ENCODE results near the gene PLK5.
"Not testable (repeated sequence)": the region's sequence is repeated elsewhere in the genome, so short reads cannot be mapped to it uniquely, and the experiment has no call there.

The PLK5 gene

DNA sequence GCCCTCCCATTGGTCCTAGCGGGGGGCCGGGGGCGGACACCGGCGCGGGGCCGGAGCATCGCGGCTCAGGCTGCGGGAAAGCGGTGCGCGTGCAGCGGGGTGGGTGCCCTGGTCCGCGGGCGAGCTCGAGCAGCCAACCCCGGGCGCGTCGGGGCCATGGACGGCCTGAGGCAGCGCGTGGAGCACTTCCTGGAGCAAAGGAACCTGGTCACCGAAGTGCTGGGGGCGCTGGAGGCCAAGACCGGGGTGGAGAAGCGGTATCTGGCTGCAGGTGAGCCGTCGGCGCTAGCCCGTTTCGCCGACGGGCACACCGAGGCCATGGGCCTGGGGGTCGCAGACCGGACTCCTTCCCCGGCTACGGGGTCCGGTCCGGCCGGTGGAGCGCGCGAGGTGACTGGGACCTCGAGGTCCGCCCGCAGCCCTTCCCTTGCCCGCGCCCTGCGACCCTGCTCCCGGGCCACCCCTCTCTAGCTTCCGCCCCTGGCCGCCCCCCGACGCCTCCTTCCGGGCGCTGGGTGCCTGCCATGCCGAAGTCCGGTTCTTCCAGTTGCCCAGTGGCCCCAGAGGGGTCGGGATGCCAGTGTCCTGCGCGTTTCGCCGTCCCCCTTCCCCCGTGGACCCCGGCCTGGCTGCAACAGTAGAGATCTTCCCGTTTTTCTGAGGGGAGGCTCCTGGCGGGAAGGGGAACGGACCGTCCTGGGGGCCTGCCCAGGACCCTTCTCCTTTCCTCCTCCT, 32.6 kb upstream of the PLK5 start, which contains the start of gene REEP6:
Gene REEP6 (plus strand): TSS at position 68 of the 735 bp plus-strand sequence. CDS start 89 bp downstream, at position 157.
- DNase-seq (ENCODE audit: low spot score) = no peak

DNA sequence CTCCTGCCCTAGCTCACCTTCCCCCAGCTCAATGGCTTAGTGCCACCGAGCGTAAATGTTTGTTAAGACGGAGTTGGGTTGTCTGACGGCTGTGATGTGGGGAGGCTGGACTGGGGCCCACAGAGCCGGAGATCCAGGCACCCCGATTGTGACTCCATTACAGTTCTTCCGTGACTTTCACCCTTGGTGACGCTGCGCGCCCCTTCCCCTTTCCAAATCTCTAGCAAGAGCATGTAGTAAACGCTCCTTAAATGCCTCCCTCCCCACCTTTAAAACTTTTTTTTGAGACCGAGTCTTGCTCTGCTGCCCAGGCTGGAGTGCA, 32.1 kb upstream of the PLK5 start:
- DNase-seq (ENCODE audit: low spot score) = no peak

DNA sequence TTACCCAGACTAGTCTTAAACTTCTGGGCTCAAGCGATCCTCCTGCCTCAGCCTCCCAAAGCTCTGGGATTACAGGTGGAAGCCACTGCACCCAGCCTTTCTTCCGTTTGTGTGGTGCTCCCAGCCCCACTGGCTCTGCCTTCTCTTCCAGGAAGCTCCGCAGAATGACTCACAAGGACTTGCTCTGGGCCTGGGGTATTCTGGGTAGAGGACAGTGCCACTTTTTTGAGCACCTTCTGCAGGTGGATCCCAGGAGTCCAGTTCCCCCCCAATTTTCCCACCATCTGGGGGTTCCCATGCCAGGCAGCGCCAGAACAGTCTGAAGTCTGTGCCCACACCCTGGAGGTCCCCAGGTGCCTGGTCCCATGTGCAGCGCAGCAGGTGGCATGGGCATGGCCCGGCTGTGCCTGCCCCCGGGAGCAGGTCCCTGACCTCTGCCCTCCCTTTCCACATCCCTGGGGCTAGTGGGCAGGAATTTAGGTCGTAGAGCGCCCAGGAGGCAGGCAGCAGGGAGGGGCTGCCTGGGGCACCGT, 31.3 kb upstream of the PLK5 start:
- no peak for DNase-seq (ENCODE audit: low spot score)

DNA sequence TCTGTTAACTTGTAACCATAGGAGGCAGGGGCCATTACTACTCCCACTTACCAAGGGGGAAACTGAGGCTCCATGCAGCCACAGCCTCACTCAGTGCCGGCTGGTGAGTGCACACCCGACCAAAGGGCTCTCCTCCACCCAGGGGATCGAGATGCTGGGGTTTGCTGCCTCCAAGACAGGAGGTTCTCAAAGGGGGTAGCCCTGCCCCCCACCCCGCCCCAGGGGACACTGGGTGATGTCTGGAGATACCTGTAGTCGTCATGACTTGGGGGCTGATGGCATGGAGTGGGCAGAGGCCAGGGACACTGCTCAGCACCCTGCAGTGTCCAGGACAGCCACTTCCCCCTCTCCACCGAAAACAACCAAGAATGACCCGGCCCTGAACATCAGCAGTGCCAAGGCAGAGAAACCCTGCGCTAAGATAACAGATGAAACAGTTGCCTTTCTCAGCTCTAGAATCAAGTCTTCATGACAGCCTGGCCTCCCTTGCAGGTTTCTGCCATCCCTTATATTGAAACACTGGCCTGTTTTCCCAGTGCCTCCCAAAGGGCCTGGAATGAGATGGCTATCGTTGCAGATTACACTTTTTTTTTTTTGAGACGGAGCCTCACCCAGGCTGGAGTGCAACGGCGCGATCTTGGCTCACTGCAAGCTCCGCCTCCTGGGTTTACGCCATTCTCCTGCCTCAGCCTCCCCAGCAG, 29.6 kb upstream of the PLK5 start:
- no peak for DNase-seq (ENCODE audit: low spot score)

DNA sequence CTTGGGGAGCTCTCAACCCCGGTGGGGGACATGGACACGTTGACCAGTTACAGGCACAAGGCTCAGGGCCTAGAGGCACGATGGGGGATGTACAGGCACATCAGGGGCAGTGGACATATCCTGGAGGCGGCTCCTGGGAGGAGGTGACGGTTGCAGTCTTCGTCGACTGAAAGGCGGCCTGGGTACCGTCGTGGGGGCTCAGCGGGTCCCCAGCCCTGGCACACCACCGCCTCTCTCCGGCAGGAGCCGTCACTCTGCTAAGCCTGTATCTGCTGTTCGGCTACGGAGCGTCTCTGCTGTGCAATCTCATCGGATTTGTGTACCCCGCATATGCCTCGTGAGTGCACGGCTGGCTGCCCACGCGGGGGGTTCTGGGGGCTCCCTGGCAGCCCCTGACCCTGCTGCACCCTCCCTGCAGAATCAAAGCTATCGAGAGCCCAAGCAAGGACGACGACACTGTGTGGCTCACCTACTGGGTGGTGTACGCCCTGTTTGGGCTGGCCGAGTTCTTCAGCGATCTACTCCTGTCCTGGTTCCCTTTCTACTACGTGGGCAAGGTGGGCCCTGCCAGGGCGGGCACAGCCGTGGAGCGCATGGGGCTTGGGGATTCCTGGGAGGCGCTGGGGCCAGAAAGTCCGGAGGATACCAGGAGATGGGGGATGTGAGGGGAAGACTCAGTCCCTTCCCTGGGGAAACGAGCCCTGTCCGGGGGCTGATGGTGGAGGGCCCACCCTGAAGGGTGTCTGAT, 28.7 kb upstream of the PLK5 start:
- DNase-seq (ENCODE audit: low spot score) = no peak

DNA sequence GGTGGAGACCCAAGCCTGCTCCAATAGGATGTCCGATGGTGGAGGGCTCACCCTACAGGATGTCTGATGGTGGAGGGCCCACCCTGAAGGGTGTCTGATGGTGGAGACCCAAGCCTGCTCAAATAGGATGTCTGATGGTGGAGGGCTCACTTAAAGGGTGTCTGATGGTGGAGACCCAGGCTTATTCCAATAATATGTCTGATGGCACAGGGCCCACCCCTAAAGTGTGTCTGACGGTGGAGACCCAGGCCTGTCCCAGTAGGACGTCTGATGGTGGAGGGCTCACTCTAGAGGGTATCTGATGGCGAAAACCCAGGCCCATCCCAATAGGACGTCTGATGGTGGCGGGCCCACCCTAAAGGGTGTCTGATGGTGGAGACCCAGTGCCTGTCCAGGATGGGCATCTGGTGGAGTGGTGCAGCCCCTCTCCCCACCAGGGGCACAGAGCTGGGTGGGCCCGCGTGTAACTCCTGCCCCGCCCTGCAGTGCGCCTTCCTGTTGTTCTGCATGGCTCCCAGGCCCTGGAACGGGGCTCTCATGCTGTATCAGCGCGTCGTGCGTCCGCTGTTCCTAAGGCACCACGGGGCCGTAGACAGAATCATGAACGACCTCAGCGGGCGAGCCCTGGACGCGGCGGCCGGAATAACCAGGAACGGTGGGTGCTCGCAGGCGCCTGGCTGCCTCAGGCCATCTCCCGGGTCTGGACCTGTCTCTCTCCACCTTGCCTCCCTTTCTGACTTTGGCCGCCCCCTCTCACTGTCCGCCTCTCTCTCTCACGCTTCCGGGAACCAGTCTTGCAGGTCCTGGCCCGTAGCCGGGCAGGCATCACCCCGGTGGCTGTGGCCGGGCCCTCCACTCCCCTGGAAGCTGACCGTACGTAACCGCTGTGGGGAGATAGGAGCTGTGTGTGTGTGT, 27.8 kb upstream of the PLK5 start:
- DNase-seq (ENCODE audit: low spot score) = no peak

DNA sequence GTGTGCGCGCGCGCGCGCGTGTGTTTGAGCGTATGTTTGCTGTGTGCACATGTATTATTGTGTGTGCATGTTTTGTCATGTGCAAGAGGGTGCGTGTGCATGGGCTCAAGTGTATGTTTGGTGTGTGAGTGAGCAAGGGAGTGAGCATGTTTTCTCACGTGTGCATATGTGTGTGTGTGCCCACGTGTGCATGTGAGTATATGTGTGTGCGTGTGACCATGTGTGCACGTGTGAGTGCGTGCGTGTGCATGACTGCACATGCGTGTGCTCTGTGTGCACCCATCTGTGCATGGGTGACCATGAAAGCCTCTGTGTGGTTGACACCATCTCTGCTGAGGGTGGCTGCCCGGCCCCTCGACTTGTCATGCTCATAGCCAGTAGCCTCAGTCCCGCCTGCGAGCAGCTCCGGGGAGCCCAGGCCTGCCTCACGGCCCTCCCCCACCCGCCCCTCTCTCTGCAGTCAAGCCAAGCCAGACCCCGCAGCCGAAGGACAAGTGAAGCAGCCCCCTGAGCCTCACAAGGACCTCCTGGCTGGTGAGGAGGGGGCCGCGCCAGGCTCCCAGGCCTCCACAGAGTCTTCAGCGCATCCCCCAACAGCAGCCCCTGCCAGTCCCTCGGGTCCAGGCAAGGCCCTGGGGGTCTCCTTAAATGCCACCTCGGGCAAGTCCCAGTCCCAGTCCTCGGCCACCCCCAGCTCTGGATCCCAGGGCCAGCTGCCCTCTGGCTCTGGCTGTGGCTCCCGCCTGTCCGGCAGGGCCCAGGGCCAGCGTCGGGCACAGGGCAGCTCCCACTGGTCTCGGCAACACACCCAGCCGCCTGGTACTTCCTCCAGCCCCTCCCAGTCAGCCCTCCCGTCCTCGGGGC, 26.9 kb upstream of the PLK5 start:
- DNase-seq (ENCODE audit: low spot score) = no peak

DNA sequence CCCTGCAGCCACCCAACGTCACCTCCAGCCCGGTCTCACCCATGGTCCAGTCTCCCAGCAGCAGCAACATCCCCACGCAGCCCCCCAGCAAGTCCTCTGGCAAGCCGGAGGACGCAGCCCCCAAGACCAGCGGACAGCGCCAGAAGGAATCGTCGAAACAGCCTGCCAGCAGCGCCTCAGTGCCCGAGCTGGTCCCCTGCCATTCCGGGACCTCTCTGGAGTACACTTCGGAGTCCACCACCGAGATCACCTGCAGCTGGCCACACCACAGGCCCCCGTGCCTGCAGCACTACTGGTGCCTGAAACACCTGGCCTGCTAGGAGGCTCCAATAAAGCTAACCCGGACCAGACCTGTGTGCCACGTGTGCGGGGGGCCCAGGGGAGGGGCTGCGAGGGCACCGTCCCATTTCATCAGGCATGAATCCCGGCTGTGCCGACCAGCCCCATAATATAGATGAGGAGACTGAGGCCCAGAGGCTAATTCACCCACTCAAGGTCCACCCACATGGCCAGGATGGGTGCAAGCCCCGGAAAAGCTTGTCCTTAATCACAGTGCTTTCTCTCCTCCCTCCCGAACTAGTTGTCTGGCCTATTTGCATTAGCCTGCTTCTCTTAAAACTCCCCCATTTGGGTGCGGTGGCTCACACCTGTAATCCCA, 26.2 kb upstream of the PLK5 start:
- DNase-seq (ENCODE audit: low spot score) = no peak

DNA sequence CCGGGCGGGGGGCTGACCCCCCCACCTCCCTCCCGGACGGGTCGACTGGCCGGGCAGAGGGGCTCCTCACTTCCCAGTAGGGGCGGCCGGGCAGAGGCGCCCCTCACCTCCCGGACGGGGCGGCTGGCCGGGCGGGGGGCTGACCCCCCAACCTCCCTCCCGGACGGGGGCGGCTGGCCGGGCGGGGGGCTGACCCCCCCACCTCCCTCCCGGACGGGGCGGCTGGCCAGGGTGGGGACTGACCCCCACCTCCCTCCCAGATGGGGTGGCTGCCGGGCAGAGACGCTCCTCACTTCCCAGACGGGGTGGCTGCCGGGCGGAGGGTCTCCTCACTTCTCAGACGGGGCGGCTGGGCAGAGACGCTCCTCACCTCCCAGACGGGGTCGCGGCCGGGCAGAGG, 24.6 kb upstream of the PLK5 start:
- not testable (repeated sequence) for DNase-seq (ENCODE audit: low spot score)

DNA sequence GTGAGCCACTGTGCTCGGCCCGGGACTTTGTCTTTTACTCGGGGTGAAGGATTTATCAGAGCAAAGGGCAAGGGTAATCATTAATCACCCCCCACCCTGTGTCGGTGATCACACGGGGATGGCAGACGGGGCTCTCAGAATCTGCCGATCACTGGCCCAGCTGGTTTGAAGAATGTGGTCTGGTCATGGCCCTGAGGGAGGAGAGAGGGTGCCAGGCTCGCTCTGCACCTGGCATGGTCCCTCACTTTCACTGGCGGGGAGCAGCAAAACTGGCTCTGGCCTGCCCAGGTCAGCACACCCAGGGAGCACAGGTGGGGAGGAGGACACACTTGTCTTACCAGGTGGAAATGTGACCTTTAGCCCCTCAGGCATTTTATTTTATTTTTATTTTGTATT, 22.7 kb upstream of the PLK5 start:
- DNase-seq (ENCODE audit: low spot score) = no peak

DNA sequence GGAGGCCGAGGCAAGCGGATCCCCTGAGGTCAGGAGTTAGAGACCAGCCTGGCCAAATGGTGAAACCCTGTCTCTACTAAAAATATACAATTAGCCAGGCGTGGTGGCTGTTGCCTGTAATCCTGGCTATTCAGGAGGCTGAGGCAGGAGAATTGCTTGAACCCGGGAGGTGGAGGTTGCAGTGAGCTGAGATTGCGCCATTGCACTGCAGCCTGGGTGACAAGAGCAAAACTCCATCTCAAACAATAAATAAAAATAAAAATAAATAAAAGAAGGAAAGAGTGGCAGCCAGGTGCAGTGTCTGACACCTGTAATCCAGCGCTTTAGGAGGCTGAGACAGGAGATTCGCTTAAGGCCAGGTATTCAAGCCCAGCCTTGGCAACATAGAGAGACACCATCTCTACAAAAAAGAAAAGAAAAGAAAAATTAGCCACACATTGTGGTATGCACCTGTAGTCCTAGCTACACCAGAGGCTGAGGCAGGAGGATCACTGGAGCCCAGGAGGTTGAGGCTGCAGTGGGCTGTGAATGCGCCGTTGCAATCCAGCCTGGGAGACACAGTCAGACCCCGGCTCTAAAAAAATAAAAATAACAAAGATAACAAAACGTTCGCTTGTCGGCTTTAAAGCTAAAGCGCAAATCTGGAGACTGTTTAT, 21.3 kb upstream of the PLK5 start:
- DNase-seq (ENCODE audit: low spot score) = no peak

DNA sequence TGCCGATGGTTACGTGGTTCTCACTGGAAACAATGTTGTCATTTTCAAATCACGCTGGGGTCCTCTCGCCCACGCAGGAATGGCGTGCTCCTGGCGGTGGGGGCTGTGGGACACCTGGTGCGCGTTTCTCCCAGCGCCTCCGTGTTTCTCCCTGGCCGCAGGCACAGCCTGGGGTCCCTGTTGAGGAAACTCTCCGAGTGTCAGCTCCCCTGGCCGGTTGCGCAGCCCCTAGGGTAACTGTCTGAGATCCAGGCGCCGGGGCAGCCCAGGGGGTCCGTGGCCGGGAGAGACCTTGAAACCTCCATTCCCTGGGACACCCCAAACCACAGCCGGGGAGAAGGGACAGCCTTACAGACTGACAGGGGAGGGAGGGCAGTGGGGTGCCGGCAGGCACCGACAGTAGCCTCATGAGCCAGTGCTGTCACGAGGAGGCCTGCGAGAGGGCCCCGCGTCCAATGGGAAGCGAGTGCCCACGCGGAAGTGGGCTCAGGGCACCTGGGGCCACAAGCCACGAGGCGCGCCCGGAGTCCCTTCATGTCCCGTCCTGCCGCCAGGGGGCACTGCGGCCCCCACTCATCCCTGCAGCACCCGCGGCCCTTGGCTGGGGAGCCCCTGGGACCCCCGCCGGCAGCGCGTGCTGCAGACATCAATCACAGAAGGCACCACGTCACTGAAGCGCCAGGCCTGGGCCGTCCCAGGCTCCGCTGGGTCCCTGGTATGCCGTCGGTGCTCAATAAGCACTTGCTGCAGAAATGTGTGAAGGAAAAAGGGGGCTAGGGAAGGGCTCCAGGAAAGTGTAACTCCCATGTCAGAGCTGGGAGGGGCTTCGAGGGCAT, 20.6 kb upstream of the PLK5 start:
- no peak for DNase-seq (ENCODE audit: low spot score)

DNA sequence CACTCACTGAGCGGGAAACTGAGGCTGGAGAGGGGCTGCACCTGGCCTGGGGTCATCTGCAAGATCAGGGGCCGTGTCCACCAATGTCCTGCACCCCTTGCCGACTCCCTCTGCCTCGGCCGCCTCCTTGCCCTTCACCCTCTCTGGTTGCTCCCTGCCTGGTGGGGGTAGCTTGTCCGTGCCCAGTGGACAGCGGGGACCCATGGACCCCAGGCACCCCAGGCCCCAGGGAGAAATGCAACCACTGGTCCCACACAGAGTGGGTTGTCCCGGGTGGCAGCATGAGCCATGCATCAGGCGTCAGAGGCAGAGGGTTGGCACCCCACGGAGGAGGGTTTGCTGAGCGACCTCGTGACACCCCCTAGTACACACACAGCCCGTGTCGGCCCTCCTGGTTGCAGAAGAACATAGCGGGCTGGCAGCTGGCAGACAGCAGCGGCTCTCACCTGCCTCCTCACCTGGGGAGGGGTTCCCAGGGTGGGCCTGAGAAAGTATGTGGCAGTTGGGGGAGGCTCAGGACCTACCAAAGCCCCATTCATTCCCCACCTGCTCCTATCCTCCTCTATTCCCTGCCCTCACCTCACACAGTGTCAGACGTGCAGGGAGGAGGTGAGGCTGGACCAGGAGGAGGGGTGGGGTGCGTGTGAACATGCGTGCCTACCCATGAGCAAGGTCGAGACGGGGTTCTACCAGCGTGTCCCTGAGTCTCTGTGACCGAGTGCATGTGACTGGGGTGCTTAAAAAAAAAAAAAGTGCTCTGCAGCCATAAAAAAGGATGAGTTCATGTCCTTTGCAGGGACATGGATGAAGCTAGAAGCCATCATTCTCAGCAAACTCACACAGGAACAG, 19.7 kb upstream of the PLK5 start:
- DNase-seq (ENCODE audit: low spot score) = no peak

DNA sequence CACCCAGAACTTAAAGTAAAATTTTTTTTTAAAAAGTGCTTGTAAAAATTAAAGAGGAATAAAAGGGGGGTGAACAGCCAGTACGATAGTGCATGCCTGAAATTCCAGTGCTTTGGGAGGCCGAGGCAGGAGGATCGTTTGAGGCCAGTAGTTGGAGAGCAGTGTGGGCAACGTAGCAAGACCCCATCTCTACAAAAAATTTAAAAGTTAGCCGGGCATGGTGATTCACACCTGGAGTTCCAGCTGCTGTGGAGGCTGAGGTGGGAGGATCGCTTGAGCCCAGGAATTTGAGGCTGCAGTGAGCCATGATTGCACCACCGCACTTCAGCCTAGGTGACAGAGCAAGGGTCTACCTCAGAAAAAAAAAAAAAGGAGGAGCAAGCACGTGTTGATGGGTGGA, 18.9 kb upstream of the PLK5 start:
- no peak for DNase-seq (ENCODE audit: low spot score)

DNA sequence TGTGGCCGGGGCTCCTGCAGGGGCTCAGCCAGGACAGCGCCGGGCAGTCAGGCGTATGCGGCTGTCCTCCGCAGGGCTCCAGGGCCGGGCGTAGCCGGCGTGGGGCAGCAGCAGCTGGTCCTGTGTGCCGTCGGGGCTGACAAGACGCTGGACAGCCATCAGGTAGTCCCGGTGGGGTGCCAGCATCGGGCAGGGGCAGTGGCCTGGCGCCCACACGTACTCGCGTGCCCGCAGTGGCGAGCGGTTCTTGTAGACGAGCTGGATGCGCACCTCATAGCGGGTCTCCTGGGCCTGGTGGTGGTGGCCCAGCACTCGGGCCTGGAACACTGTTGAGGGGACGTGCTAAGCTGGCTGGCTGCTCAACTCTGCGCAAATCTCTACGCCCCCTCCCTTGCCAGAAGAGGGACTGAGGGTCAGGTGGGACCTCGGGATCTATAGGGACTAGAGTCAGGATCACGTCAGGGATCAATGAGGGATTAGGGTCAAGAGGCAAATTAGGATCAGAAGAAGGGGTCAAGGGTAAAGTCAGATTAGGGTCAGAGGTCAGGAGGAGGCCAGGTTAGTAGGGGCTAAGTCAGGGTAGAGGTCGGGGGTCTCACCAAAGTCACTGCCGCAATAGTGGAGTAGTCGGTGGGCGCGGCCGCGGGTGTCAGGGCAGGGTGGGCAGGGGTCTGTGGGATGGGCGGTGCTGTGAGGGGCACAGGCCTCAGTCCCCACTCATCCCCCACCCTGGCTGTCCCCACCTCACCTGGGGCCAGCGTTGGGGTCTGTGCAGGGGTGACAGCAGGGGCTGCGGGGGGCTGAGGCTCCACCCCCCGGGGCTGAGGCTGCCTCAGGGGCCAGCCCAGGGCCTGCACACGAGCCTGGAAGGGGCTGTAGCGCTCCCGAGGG, 17.6 kb upstream of the PLK5 start:
- DNase-seq (ENCODE audit: low spot score) = no peak

DNA sequence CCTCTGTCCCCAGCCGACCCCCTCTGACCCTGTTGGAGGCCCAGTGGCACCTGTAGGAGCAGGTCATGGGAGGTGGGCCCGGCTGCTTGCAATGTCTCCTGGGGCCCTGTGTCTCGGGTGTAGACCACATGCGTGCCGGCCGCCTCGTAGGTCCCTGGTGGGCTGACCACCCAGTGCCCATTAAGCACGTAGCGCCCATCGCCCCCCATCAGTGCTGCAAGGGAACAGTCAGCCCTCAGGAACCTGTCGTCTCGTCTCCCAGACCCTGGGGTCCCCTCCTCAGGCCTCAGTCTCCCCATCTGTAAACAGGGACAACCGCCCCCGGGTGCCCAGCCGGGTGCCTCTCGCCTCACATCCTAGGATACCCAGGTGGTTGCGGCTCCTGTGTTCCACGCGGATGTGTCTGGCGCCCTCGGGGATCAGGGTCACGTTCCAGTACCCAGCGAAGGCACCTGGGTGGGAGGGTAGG, 16.7 kb upstream of the PLK5 start:
- DNase-seq (ENCODE audit: low spot score) = no peak

All from left forelimb (tissue), 1 donor.